Measurements from ENCODE around the gene TINAG. TPM values are rescaled to one million over a fixed set of nuclear protein-coding genes. Genes with fewer than 3 reads are reported as not detected.

Gene TINAG
- total RNA-seq, 2 experiments from 2014 or later = not detected

- POLR2A ChIA-PET = no interaction called here
Measured at GRCh38 chr6:54286141-54286540, 22.1 kb upstream of the TINAG start.

GRCh38 chr6:54288474-54288873, 19.8 kb upstream of the TINAG start:
- Histone ChIP-seq H4K20me1 (ENCODE audit: insufficient read depth, low read length) (no peaks in the 10 kb centered on the region), H3K9me2 (ENCODE audit: insufficient read depth, low read length) (no peaks in the 10 kb centered on the region), H3K9me3 (ENCODE audit: low read length) (no peaks in the 10 kb centered on the region), H3K4me2 (ENCODE audit: low read length) (no peak overlapping the region), H3K79me2 (ENCODE audit: insufficient read depth, low read depth, low read length) (no peaks in the 10 kb centered on the region), H3K4me3 (ENCODE audit: low read depth, low read length, poor library complexity, severe bottlenecking) (no peak overlapping the region), H2AFZ (ENCODE audit: low read length) (no peak overlapping the region), H3K27ac (ENCODE audit: low read depth, low read length, poor library complexity, severe bottlenecking) (no peak overlapping the region), H3K36me3 (ENCODE audit: insufficient read depth, low read length) (no peaks in the 10 kb centered on the region), H3K4me1 (ENCODE audit: insufficient read depth, low read length, poor library complexity, severe bottlenecking) (no peaks in the 10 kb centered on the region)
- no peak for TF ChIP-seq EZH2phosphoT487 (IDR thresholded peaks at IDR 0.05; ENCODE audit: borderline replicate concordance, low read depth, low read length)
- no peak for TF ChIP-seq CTCF (conservative IDR thresholded peaks at IDR 0.05; ENCODE audit: low read length)
- CTCF ChIA-PET (ENCODE audit: unreplicated experiment) = interaction anchor here (0.6 kb wide), 1 partner anchor 72 kb away, joined by 3 read pairs; no protein-coding TSS in a partner anchor
- POLR2A ChIA-PET = no interaction called here
- DNase-seq (ENCODE audit: low spot score) = no peak
- BruUV-seq (replicated peaks) = no TSS peak
- intact Hi-C loops (cut with micrococcal nuclease; ENCODE audit: unreplicated experiment) = no loop called here

More at GRCh38 chr6:54286141-54286540, 22.1 kb upstream of the TINAG start:
- Histone ChIP-seq H3K9me3 (ENCODE audit: low read length) (no peaks in the 10 kb centered on the region), H3K9me2 (ENCODE audit: insufficient read depth, low read length) (no peaks in the 10 kb centered on the region), H2AFZ (ENCODE audit: low read length) (no peak overlapping the region), H3K27ac (ENCODE audit: low read depth, low read length, poor library complexity, severe bottlenecking) (no peak overlapping the region), H3K4me3 (ENCODE audit: low read depth, low read length, poor library complexity, severe bottlenecking) (no peak overlapping the region), H3K4me1 (ENCODE audit: insufficient read depth, low read length, poor library complexity, severe bottlenecking) (no peaks in the 10 kb centered on the region), H3K36me3 (ENCODE audit: insufficient read depth, low read length) (no peaks in the 10 kb centered on the region), H3K79me2 (ENCODE audit: insufficient read depth, low read depth, low read length) (no peaks in the 10 kb centered on the region), H3K4me2 (ENCODE audit: low read length) (no peak overlapping the region), H4K20me1 (ENCODE audit: insufficient read depth, low read length) (no peaks in the 10 kb centered on the region)
- TF ChIP-seq EZH2phosphoT487 (IDR thresholded peaks at IDR 0.05; ENCODE audit: borderline replicate concordance, low read depth, low read length) (no peak), CTCF (conservative IDR thresholded peaks at IDR 0.05; ENCODE audit: low read length) (no peak)
- BruUV-seq (replicated peaks) = no TSS peak
- no peak for DNase-seq (ENCODE audit: low spot score)
- CTCF ChIA-PET (ENCODE audit: unreplicated experiment) = no interaction called here
- intact Hi-C loops (cut with micrococcal nuclease; ENCODE audit: unreplicated experiment) = no loop called here

GRCh38 chr6:54289426-54289825, 18.8 kb upstream of the TINAG start:
- Histone ChIP-seq H3K4me3 (ENCODE audit: low read depth, low read length, poor library complexity, severe bottlenecking) (no peak overlapping the region), H3K79me2 (ENCODE audit: insufficient read depth, low read depth, low read length) (no peaks in the 10 kb centered on the region), H3K4me2 (ENCODE audit: low read length) (no peak overlapping the region), H3K27ac (ENCODE audit: low read depth, low read length, poor library complexity, severe bottlenecking) (no peak overlapping the region), H3K36me3 (ENCODE audit: insufficient read depth, low read length) (no peaks in the 10 kb centered on the region), H4K20me1 (ENCODE audit: insufficient read depth, low read length) (no peaks in the 10 kb centered on the region), H3K9me3 (ENCODE audit: low read length) (no peaks in the 10 kb centered on the region), H3K4me1 (ENCODE audit: insufficient read depth, low read length, poor library complexity, severe bottlenecking) (no peaks in the 10 kb centered on the region), H2AFZ (ENCODE audit: low read length) (no peak overlapping the region), H3K9me2 (ENCODE audit: insufficient read depth, low read length) (no peaks in the 10 kb centered on the region)
- ChIA-PET POLR2A (no interaction called here), CTCF (ENCODE audit: unreplicated experiment) (no interaction called here)
- no peak for TF ChIP-seq EZH2phosphoT487 (IDR thresholded peaks at IDR 0.05; ENCODE audit: borderline replicate concordance, low read depth, low read length)
- TF ChIP-seq CTCF (conservative IDR thresholded peaks at IDR 0.05; ENCODE audit: low read length) = no peak
- BruUV-seq (replicated peaks) = no TSS peak
- DNase-seq (ENCODE audit: low spot score) = no peak
- intact Hi-C loops (cut with micrococcal nuclease; ENCODE audit: unreplicated experiment) = no loop called here

All from OCI-LY7 (cell line).